ENCODE measurements around the gene CEMIP2.

GRCh38 chr9:71743217-71743705 lies 25.1 kb downstream of the CEMIP2 start:
- TF ChIP-seq CTCF (IDR thresholded peaks at IDR 0.05; ENCODE audit: insufficient read depth, low read depth, low read length) (no peak), EZH2 (IDR thresholded peaks at IDR 0.05; ENCODE audit: insufficient read depth, low read length) (no peak)

Measured in astrocyte (in vitro differentiated cells and primary cell).